MCF 10A (cell line): Measurements from ENCODE around the gene SRD5A1. TPM values are rescaled to one million over a fixed set of nuclear protein-coding genes. Genes with fewer than 3 reads are reported as not detected.

Experiments
- BruUV-seq: library from RNA; stranded (reverse); fragments of 400-500 nt; replicated peaks from 2 replicates; lab custom pipeline; 2021; lab: Mats Ljungman, UMichigan
- CTCF ChIA-PET: fragments of 300-600 bp; sonication (Branson Sonifier 250); formaldehyde crosslinking; extraction: SDS; loops from one replicate; lab custom pipeline; 2021; ENCODE audit warnings: antibody characterized with exemption, inconsistent platforms; lab: Yijun Ruan, JAX
- POLR2A ChIA-PET: fragments of 300-600, 350-650 bp; sonication (Branson Sonifier 250); formaldehyde crosslinking; extraction: SDS; loops from one replicate; lab custom pipeline; 2020; ENCODE audit warnings: antibody characterized with exemption, inconsistent platforms; lab: Yijun Ruan, JAX
- DNase-seq: peaks from one replicate; pipeline ENCODE4 v3.0.0-alpha.2; 2018; ENCODE audit not compliant: unreplicated experiment
- H3K27ac Mint-ChIP-seq: one replicate; pipeline ENCODE4 v1.8.0; 2022; ENCODE audit warnings: mild to moderate bottlenecking, low read depth, mixed read lengths; ENCODE audit not compliant: unreplicated experiment
- H3K27me3 Mint-ChIP-seq: one replicate; pipeline ENCODE4 v1.8.0; 2022; ENCODE audit warnings: mixed read lengths; ENCODE audit not compliant: insufficient read depth, unreplicated experiment
- H3K36me3 Mint-ChIP-seq: one replicate; pipeline ENCODE4 v1.8.0; 2022; ENCODE audit warnings: mild to moderate bottlenecking, moderate library complexity, mixed read lengths; ENCODE audit not compliant: insufficient read depth, unreplicated experiment
- H3K4me1 Mint-ChIP-seq: one replicate; pipeline ENCODE4 v1.8.0; 2022; ENCODE audit warnings: mixed read lengths; ENCODE audit not compliant: insufficient read depth, unreplicated experiment
- H3K4me3 Mint-ChIP-seq: one replicate; pipeline ENCODE4 v1.8.0; 2022; ENCODE audit warnings: mild to moderate bottlenecking, moderate library complexity, mixed read lengths; ENCODE audit not compliant: unreplicated experiment
- H3K9me3 Mint-ChIP-seq: one replicate; pipeline ENCODE4 v1.8.0; 2022; ENCODE audit warnings: mixed read lengths; ENCODE audit not compliant: unreplicated experiment
- CTCF ChIP-seq: fragments of 200-600 bp; IDR thresholded peaks from one replicate; pipeline ENCODE4 v1.8.0; 2022; ENCODE audit warnings: antibody characterized with exemption, mild to moderate bottlenecking; ENCODE audit not compliant: unreplicated experiment
- intact Hi-C: fragments of 100-400 bp; cut with micrococcal nuclease; formaldehyde crosslinking; loops from 2 replicates; pipeline ENCODE4 v1.14.1; 2022
- total RNA-seq: library from RNA; stranded (reverse); gene quantifications from 2 replicates; pipeline ENCODE4 v1.2.3, GENCODE V29; 2022

The SRD5A1 gene
- total RNA-seq, 1 experiment from 2014 or later: 12.4 TPM

DNA sequence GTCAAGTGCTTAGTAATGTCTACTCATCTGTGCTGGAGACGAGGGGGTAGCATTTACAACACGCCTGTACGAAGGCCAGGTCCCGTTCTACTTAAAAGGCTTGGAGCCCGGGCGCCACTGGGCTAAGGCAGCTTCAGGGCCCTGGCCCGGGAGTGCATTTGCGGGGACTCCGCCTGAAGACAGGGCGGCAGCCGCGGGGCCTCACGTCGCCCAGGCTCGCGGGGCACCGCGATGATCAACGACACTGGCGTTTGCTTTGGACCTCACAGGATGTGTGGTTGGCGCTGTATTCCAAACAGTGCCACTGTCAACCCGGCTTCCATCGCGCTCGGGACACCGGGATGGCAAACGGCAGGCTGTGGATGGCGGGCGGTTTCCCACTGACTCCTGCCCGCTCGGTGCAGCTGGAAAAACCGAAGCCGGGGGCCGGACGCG is 78.9 kb downstream of the SRD5A1 start:
- Mint-ChIP-seq H3K9me3 (no peaks in the 10 kb centered on the region), H3K36me3 (no peaks in the 10 kb centered on the region), H3K27ac (peak overlapping the region; percentile 83), H3K4me1 (peaks cover 24% of the 10 kb centered on the region), H3K4me3 (peak overlapping the region; percentile 75), H3K27me3 (no peaks in the 10 kb centered on the region)
- peak; percentile 55 for DNase-seq
- ChIA-PET POLR2A (interaction anchor here (0.7 to 2.7 kb wide), 8 partner anchors 12 to 93 kb away, joined by 3 to 53 read pairs (median 4); partner anchors contain the start of genes NSUN2 and SRD5A1), CTCF (interaction anchor here (0.6 to 2.6 kb wide), 4 partner anchors 24 to 338 kb away, joined by 3 to 8 read pairs (median 4); partner anchors contain the start of genes NSUN2 and SRD5A1)
- intact Hi-C loops: loop anchor here (1.0 to 5.0 kb wide), 2 partner anchors 35 to 79 kb away; partner anchors contain the start of genes NSUN2 and SRD5A1
- TF ChIP-seq CTCF: no peak
- BruUV-seq: TSS peak; percentile 76

DNA sequence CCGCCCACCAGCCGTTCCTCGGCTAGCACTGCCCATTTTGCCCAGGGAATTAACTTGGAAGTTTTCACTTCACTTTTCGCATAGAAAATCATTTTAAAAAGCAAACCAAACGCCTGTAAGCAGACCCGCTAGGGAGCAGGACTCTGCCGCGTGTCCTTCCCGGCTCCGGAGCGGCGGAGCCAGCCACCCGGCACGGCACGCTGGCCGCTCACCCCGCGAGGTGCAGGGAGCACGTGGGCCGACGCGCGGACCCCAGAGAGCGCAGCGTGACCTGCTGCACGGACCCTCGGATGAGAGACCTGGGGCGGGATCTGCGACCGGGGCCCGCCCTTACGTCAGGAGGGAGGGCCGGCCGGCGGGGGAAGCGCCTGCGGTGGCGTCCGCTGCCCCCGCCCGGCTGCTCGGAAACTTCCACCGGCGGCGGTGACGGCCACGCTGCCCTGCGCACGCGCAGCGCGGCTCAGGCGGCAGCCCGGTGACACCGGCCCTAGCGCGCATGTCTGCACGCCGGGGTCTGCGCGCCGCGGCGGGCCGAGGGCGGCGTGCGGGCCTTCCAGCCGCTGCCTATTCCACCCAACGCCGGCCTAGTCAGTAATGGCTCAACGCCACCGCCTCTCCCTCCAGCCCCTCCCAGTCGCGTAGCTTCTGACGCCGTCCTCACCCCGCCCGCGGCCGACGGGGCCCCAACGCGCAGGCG is 79.5 kb downstream of the SRD5A1 start:
- DNase-seq: peak; percentile 96
- Mint-ChIP-seq H3K36me3 (no peaks in the 10 kb centered on the region), H3K4me3 (peak overlapping the region; percentile 75), H3K4me1 (peaks cover 24% of the 10 kb centered on the region), H3K9me3 (no peaks in the 10 kb centered on the region), H3K27me3 (no peaks in the 10 kb centered on the region), H3K27ac (peak overlapping the region; percentile 83)
- CTCF ChIA-PET: interaction anchor here (1.0 to 2.6 kb wide), 2 partner anchors 78 to 80 kb away, joined by 3 to 8 read pairs; partner anchors contain the start of genes NSUN2 and SRD5A1
- no peak for TF ChIP-seq CTCF
- intact Hi-C loops: loop anchor here (1.0 to 5.0 kb wide), 2 partner anchors 35 to 79 kb away; partner anchors contain the start of genes NSUN2 and SRD5A1
- BruUV-seq: no TSS peak
- POLR2A ChIA-PET: interaction anchor here (0.6 to 2.7 kb wide), 14 partner anchors 8 to 1290 kb away, joined by 3 to 53 read pairs (median 4); partner anchors contain the start of genes ICE1, NSUN2 and SRD5A1

GRCh38 chr5:6713274-6714225 is 80.3 kb downstream of the SRD5A1 start, which contains the start of gene TENT4A:
TSS of gene TENT4A (plus strand) at chr5:6713432. CDS start at chr5:6713984, 552 bp downstream.
- DNase-seq: no peak
- Mint-ChIP-seq H3K36me3 (peaks cover 2% of the 10 kb centered on the region), H3K27me3 (no peaks in the 10 kb centered on the region), H3K27ac (peak within 1 kb of the TSS; percentile 83), H3K9me3 (no peaks in the 10 kb centered on the region), H3K4me1 (peaks cover 30% of the 10 kb centered on the region), H3K4me3 (peak within 1 kb of the TSS; percentile 78)
- ChIA-PET POLR2A (interaction anchor here (0.6 to 2.7 kb wide), 11 partner anchors 9 to 1291 kb away, joined by 3 to 53 read pairs (median 4); partner anchors contain the start of genes ICE1, NSUN2 and SRD5A1), CTCF (no interaction called here)
- no TSS peak for BruUV-seq
- intact Hi-C loops: loop anchor here (5.0 kb wide), 1 partner anchor 36 kb away; no protein-coding TSS in a partner anchor
- no peak for TF ChIP-seq CTCF
